HUES6 (cell line): ENCODE measurements around the gene PDE9A.

Experiments
- H3K27ac ChIP-seq: 2 replicates; pipeline ENCODE4 v1.7.0; 2013; ENCODE audit warnings: low read depth, mild to moderate bottlenecking, low read length, inconsistent platforms
- H3K27me3 ChIP-seq: 2 replicates; pipeline ENCODE4 v1.6.1; 2013; ENCODE audit warnings: low read length; ENCODE audit not compliant: control insufficient read depth, insufficient read depth
- H3K36me3 ChIP-seq: 2 replicates; pipeline ENCODE4 v1.6.1; 2013; ENCODE audit warnings: low read length; ENCODE audit not compliant: control insufficient read depth, insufficient read depth
- H3K4me1 ChIP-seq: 2 replicates; pipeline ENCODE4 v1.6.1; 2013; ENCODE audit warnings: low read length; ENCODE audit not compliant: control insufficient read depth, insufficient read depth
- H3K4me3 ChIP-seq: 2 replicates; pipeline ENCODE4 v1.5.1; 2013; ENCODE audit warnings: low read depth, low read length
- H3K9ac ChIP-seq: one replicate; pipeline ENCODE4 v1.6.1; 2013; ENCODE audit warnings: mild to moderate bottlenecking, low read length
- H3K9me3 ChIP-seq: 2 replicates; pipeline ENCODE4 v1.6.1; 2013; ENCODE audit warnings: low read depth, low read length; ENCODE audit not compliant: control insufficient read depth, insufficient read depth

The PDE9A gene

GRCh38 chr21:42684109-42684916 lies 30.9 kb downstream of the PDE9A start:
- H3K27me3 ChIP-seq, result no peaks in the 10 kb centered on the region
- H3K4me1 ChIP-seq, result peaks cover 2% of the 10 kb centered on the region; the same call in 1 of the 2 replicates
- H3K27ac ChIP-seq, result no peak overlapping the region
- no peak overlapping the region for H3K4me3 ChIP-seq
- H3K36me3 ChIP-seq, result peaks cover 31% of the 10 kb centered on the region
- H3K9me3 ChIP-seq, result no peaks in the 10 kb centered on the region
- H3K9ac ChIP-seq, result peak overlapping the region; percentile 10

GRCh38 chr21:42685036-42685435 lies 31.6 kb downstream of the PDE9A start:
- Histone ChIP-seq H3K27ac (no peak overlapping the region), H3K27me3 (no peaks in the 10 kb centered on the region), H3K9me3 (no peaks in the 10 kb centered on the region), H3K9ac (no peak overlapping the region), H3K4me1 (no peaks in the 10 kb centered on the region), H3K4me3 (no peak overlapping the region), H3K36me3 (peaks cover 36% of the 10 kb centered on the region)

- no peak overlapping the region for H3K9ac ChIP-seq
- H3K4me1 ChIP-seq, result no peaks in the 10 kb centered on the region
- H3K4me3 ChIP-seq, result no peak overlapping the region
- peaks cover 45% of the 10 kb centered on the region for H3K36me3 ChIP-seq
- H3K9me3 ChIP-seq, result no peaks in the 10 kb centered on the region
- H3K27me3 ChIP-seq, result no peaks in the 10 kb centered on the region
- H3K27ac ChIP-seq, result no peak overlapping the region
Observed at GRCh38 chr21:42685954-42686500, 32.6 kb downstream of the PDE9A start.

GRCh38 chr21:42687796-42688195 lies 34.4 kb downstream of the PDE9A start:
- H3K9ac ChIP-seq, result no peak overlapping the region
- no peaks in the 10 kb centered on the region for H3K27me3 ChIP-seq
- H3K4me1 ChIP-seq, result no peaks in the 10 kb centered on the region
- H3K4me3 ChIP-seq, result no peak overlapping the region
- H3K36me3 ChIP-seq, result peaks cover 55% of the 10 kb centered on the region
- H3K27ac ChIP-seq, result no peak overlapping the region
- H3K9me3 ChIP-seq, result no peaks in the 10 kb centered on the region

GRCh38 chr21:42688226-42688840 lies 34.9 kb downstream of the PDE9A start:
- Histone ChIP-seq H3K4me3 (no peak overlapping the region), H3K27ac (no peak overlapping the region), H3K4me1 (no peaks in the 10 kb centered on the region), H3K9ac (no peak overlapping the region), H3K9me3 (no peaks in the 10 kb centered on the region), H3K27me3 (no peaks in the 10 kb centered on the region), H3K36me3 (peaks cover 57% of the 10 kb centered on the region)

- H3K27me3 ChIP-seq, result no peaks in the 10 kb centered on the region
- H3K36me3 ChIP-seq, result peaks cover 58% of the 10 kb centered on the region
- H3K4me3 ChIP-seq, result no peak overlapping the region
Observed at GRCh38 chr21:42688841-42689371, 35.5 kb downstream of the PDE9A start.

GRCh38 chr21:42690586-42690985 lies 37.2 kb downstream of the PDE9A start:
- no peak overlapping the region for H3K27ac ChIP-seq
- H3K27me3 ChIP-seq, result no peaks in the 10 kb centered on the region
- peaks cover 73% of the 10 kb centered on the region for H3K36me3 ChIP-seq
- no peak overlapping the region for H3K9ac ChIP-seq
- no peak overlapping the region for H3K4me3 ChIP-seq
- no peaks in the 10 kb centered on the region for H3K9me3 ChIP-seq
- H3K4me1 ChIP-seq, result no peaks in the 10 kb centered on the region

More at GRCh38 chr21:42688841-42689371, 35.5 kb downstream of the PDE9A start:
- no peaks in the 10 kb centered on the region for H3K9me3 ChIP-seq
- H3K4me1 ChIP-seq, result no peaks in the 10 kb centered on the region
- H3K27ac ChIP-seq, result no peak overlapping the region
- H3K9ac ChIP-seq, result no peak overlapping the region

GRCh38 chr21:42691901-42692559 lies 38.6 kb downstream of the PDE9A start:
- Histone ChIP-seq H3K9ac (no peak overlapping the region), H3K4me1 (no peaks in the 10 kb centered on the region), H3K36me3 (peaks cover 78% of the 10 kb centered on the region), H3K27me3 (no peaks in the 10 kb centered on the region), H3K27ac (no peak overlapping the region), H3K9me3 (no peaks in the 10 kb centered on the region), H3K4me3 (no peak overlapping the region)

GRCh38 chr21:42692688-42693087 lies 39.3 kb downstream of the PDE9A start:
- H3K9ac ChIP-seq, result no peak overlapping the region
- no peaks in the 10 kb centered on the region for H3K27me3 ChIP-seq
- no peak overlapping the region for H3K27ac ChIP-seq
- H3K4me3 ChIP-seq, result no peak overlapping the region
- peaks cover 77% of the 10 kb centered on the region for H3K36me3 ChIP-seq
- H3K9me3 ChIP-seq, result no peaks in the 10 kb centered on the region
- no peaks in the 10 kb centered on the region for H3K4me1 ChIP-seq

GRCh38 chr21:42694751-42695696 lies 41.6 kb downstream of the PDE9A start:
- no peaks in the 10 kb centered on the region for H3K27me3 ChIP-seq
- no peaks in the 10 kb centered on the region for H3K4me1 ChIP-seq
- no peak overlapping the region for H3K4me3 ChIP-seq
- peaks cover 77% of the 10 kb centered on the region for H3K36me3 ChIP-seq
- H3K27ac ChIP-seq, result no peak overlapping the region
- no peak overlapping the region for H3K9ac ChIP-seq
- no peaks in the 10 kb centered on the region for H3K9me3 ChIP-seq
